MM.1S (cell line): Measurements from ENCODE around the gene CERS6.

ENCODE experiments used
- DNase-seq: peaks from one replicate; pipeline ENCODE4 v3.0.0-alpha.2; 2015
- H2AFZ ChIP-seq: fragments of 300-600 bp; sonication (generic); 2 replicates; pipeline ENCODE4 v1.6.0; 2016; ENCODE audit warnings: antibody characterized with exemption, low read length
- H3F3A ChIP-seq: fragments of 300-600 bp; sonication (generic); 2 replicates; pipeline ENCODE4 v1.6.1; 2016; ENCODE audit warnings: mild to moderate bottlenecking, antibody characterized with exemption, low read length, moderate library complexity, mixed read lengths; ENCODE audit not compliant: insufficient read depth
- H3K27ac ChIP-seq: fragments of 300-600 bp; sonication (generic); 2 replicates; pipeline ENCODE4 v1.5.1; 2016; ENCODE audit warnings: mild to moderate bottlenecking, low read length
- H3K27me3 ChIP-seq: fragments of 300-600 bp; sonication (generic); replicated peaks from 2 replicates; pipeline ENCODE4 v1.6.0; 2016; ENCODE audit warnings: low read length; ENCODE audit not compliant: insufficient read depth
- H3K36me3 ChIP-seq: fragments of 300-600 bp; sonication (generic); replicated peaks from 2 replicates; pipeline ENCODE4 v1.6.1; 2016; ENCODE audit warnings: mild to moderate bottlenecking, low read length, mixed read lengths; ENCODE audit not compliant: insufficient read depth
- H3K4me1 ChIP-seq: fragments of 300-600 bp; sonication (generic); 2 replicates; pipeline ENCODE4 v1.6.1; 2016; ENCODE audit warnings: low read length, mixed read lengths
- H3K4me2 ChIP-seq: fragments of 300-600 bp; sonication (generic); 2 replicates; pipeline ENCODE4 v1.6.0; 2016; ENCODE audit warnings: low read depth, low read length
- H3K4me3 ChIP-seq: fragments of 300-600 bp; sonication (generic); 2 replicates; pipeline ENCODE4 v1.5.1; 2016; ENCODE audit warnings: low read length, mixed read lengths
- H3K79me2 ChIP-seq: fragments of 300-600 bp; sonication (generic); 2 replicates; pipeline ENCODE4 v1.6.1; 2016; ENCODE audit warnings: mixed run types, low read length, mixed read lengths
- H3K9ac ChIP-seq: fragments of 300-600 bp; sonication (generic); 2 replicates; pipeline ENCODE4 v1.6.1; 2016; ENCODE audit warnings: low read length, mixed read lengths
- H3K9me2 ChIP-seq: fragments of 300-600 bp; sonication (generic); replicated peaks from 2 replicates; pipeline ENCODE4 v1.6.1; 2016; ENCODE audit warnings: mild to moderate bottlenecking, low read length, mixed read lengths; ENCODE audit not compliant: insufficient read depth
- H3K9me3 ChIP-seq: fragments of 300-600 bp; sonication (generic); replicated peaks from 2 replicates; pipeline ENCODE4 v1.6.1; 2016; ENCODE audit warnings: mild to moderate bottlenecking, low read length, mixed read lengths; ENCODE audit not compliant: insufficient read depth
- H4K20me1 ChIP-seq: fragments of 300-600 bp; sonication (generic); 2 replicates; pipeline ENCODE4 v1.6.1; 2016; ENCODE audit warnings: mild to moderate bottlenecking, low read length, moderate library complexity, mixed read lengths; ENCODE audit not compliant: insufficient read depth
- EZH2 ChIP-seq: fragments of 300-600 bp; sonication (generic); optimal IDR thresholded peaks from 2 replicates; pipeline ENCODE3; 2017; ENCODE audit warnings: low read depth, mild to moderate bottlenecking, antibody characterized with exemption, low read length, mixed read lengths
- EZH2phosphoT487 ChIP-seq: fragments of 300-600 bp; sonication (generic); IDR thresholded peaks from 2 replicates; pipeline ENCODE4 v1.6.1; 2018; ENCODE audit warnings: antibody characterized with exemption, low read length
- TF ChIP-seq, protein P1 (sequence below): fragments of 300-600 bp; sonication (generic); IDR thresholded peaks from 2 replicates; pipeline ENCODE4 v1.5.1; 2016; ENCODE audit warnings: antibody characterized with exemption, low read length, mixed read lengths

CERS6 gene

DNA sequence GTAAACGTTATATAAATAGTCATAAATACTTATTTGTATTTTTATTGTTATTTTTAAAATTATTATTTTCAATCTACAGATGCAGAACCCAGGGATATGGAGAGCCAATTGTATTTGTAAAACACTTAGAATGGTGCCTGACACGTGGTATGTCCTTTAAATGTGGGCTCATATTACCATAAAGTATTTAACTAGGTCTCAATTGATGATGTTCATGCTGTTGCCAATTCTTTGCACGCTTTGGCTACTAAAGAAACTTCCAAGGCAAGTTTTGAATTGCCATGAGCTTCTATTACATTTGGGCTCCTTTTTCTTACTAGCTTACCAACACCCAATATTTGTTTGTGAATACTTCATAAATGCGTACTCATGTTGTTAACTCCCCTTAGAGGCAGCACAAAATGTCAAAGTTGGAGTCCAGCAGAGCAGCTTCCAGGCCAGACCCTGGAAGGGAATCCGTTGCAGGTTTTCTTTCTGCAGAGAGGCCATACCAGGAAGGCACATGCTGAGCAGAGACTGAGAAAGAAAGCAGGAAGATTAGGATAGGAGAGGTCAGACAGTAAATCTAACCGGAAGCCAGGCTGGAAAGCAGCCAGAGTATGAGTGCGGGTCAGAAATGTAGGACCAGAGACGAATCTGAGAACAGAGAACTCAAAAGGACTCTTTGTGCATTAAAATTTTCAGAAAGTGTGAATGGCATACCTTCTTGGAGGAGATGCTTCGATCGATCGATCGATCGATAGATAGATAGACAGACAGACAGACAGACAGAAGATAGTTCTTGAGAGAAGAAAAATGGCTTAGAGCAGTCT lies 342.2 kb downstream of the CERS6 start:
- no peak for DNase-seq
- Histone ChIP-seq H3K36me3 (no peaks in the 10 kb centered on the region), H2AFZ (no peak overlapping the region), H3K9me2 (no peaks in the 10 kb centered on the region), H3K9me3 (no peaks in the 10 kb centered on the region), H3K27me3 (no peaks in the 10 kb centered on the region), H3F3A (no peaks in the 10 kb centered on the region), H3K79me2 (no peaks in the 10 kb centered on the region), H3K4me3 (no peak overlapping the region), H3K9ac (no peak overlapping the region), H3K27ac (no peak overlapping the region), H3K4me2 (no peak overlapping the region), H4K20me1 (no peaks in the 10 kb centered on the region), H3K4me1 (no peaks in the 10 kb centered on the region)
- TF ChIP-seq, protein P1, sequence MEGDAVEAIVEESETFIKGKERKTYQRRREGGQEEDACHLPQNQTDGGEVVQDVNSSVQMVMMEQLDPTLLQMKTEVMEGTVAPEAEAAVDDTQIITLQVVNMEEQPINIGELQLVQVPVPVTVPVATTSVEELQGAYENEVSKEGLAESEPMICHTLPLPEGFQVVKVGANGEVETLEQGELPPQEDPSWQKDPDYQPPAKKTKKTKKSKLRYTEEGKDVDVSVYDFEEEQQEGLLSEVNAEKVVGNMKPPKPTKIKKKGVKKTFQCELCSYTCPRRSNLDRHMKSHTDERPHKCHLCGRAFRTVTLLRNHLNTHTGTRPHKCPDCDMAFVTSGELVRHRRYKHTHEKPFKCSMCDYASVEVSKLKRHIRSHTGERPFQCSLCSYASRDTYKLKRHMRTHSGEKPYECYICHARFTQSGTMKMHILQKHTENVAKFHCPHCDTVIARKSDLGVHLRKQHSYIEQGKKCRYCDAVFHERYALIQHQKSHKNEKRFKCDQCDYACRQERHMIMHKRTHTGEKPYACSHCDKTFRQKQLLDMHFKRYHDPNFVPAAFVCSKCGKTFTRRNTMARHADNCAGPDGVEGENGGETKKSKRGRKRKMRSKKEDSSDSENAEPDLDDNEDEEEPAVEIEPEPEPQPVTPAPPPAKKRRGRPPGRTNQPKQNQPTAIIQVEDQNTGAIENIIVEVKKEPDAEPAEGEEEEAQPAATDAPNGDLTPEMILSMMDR, result no peak
- TF ChIP-seq EZH2, result no peak
- no peak for TF ChIP-seq EZH2phosphoT487

DNA sequence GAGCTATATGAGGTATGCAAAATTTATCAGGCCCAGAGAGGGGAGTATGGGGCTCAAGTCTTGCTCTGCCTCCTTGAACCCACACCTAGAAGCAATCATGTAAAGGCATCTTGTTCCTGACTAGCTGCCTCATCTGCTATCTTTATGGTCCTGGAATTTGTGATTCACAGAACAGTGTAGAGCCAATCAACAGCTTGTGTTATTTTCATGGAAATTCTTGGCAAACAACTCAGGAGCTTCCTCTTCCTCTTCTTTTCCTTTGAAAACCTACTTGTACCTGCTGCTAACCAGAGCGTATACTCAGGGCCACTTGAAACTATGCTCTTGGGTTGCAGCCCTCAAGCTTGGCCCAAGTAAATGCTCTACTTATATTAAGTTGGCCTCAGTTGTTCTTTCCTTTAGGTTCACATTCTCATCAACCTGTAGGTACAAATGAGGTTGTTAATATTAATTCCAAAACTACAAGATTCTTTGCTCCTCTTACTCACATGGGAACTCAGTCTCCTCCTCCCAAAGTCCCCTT lies 342.9 kb downstream of the CERS6 start:
- Histone ChIP-seq H4K20me1 (no peaks in the 10 kb centered on the region), H2AFZ (no peak overlapping the region), H3K9ac (no peak overlapping the region), H3K4me2 (no peak overlapping the region), H3K27me3 (no peaks in the 10 kb centered on the region), H3K4me1 (no peaks in the 10 kb centered on the region), H3K27ac (no peak overlapping the region), H3K9me2 (no peaks in the 10 kb centered on the region), H3F3A (no peaks in the 10 kb centered on the region), H3K36me3 (no peaks in the 10 kb centered on the region), H3K4me3 (no peak overlapping the region), H3K9me3 (no peaks in the 10 kb centered on the region), H3K79me2 (no peaks in the 10 kb centered on the region)
- TF ChIP-seq EZH2phosphoT487 (no peak), EZH2 (no peak)
- TF ChIP-seq, protein P1, result no peak
- DNase-seq, result no peak

DNA sequence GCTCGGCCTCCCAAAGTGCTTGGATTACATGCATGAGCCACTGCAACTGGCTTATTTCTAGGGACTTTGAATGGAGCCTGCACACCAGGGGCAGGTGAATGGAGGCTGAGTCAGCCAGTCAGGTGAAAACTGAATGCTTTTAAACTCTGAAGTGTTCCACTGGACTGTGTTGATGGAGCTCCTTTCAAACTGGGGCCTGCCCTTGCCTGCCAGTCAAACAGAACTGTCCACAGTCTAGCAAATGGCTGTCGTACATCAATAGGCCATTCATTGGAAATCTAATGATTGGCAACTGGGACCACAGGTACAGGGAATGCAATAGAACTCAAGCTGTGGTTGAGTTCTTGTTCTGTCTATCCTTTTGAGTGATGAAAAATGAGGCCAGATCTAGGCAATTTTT lies 345.4 kb downstream of the CERS6 start:
- Histone ChIP-seq H3K27ac (no peak overlapping the region), H2AFZ (no peak overlapping the region), H3F3A (no peaks in the 10 kb centered on the region)

More for the DNA sequence above, 345.4 kb downstream of the CERS6 start:
- Histone ChIP-seq H3K27me3 (no peaks in the 10 kb centered on the region), H3K4me2 (no peak overlapping the region), H3K36me3 (no peaks in the 10 kb centered on the region), H3K9ac (no peak overlapping the region), H3K79me2 (no peaks in the 10 kb centered on the region), H3K9me3 (no peaks in the 10 kb centered on the region), H3K9me2 (no peaks in the 10 kb centered on the region), H3K4me3 (no peak overlapping the region), H4K20me1 (no peaks in the 10 kb centered on the region), H3K4me1 (no peaks in the 10 kb centered on the region)
- TF ChIP-seq EZH2phosphoT487 (no peak), EZH2 (no peak)
- TF ChIP-seq, protein P1, result no peak
- no peak for DNase-seq
